SK-N-SH treated with all-trans-retinoic acid at 6 μM for 48 hours (cell line): ENCODE results near the gene LMAN1L.

Experiments used
- ATAC-seq: fragments of 200-7000 bp; cut with Tn5 transposase; 3 replicates; pipeline ENCODE4 v1.9.1; 2020; ENCODE audit warnings: mild to moderate bottlenecking, moderate library complexity
- ARNTL ChIP-seq: fragments of 450-650 bp; formaldehyde crosslinking; IDR thresholded peaks from 2 replicates; pipeline ENCODE4 v1.5.0; 2020; ENCODE audit warnings: low read depth, mild to moderate bottlenecking, moderate library complexity, borderline replicate concordance
- BACH2 ChIP-seq: fragments of 250-450 bp; sonication (Bioruptor Pico); IDR thresholded peaks from 2 replicates; pipeline ENCODE4 v1.9.0; 2021; ENCODE audit warnings: mild to moderate bottlenecking, borderline replicate concordance
- CSDC2 ChIP-seq: fragments of 250-450 bp; sonication (Bioruptor Pico); IDR thresholded peaks from 2 replicates; pipeline ENCODE4 v1.5.0; 2020; ENCODE audit warnings: mild to moderate bottlenecking, moderate library complexity
- ESRRG ChIP-seq: fragments of 250-450 bp; sonication (Bioruptor Pico); IDR thresholded peaks from 2 replicates; pipeline ENCODE4 v1.6.1; 2021; ENCODE audit warnings: mild to moderate bottlenecking
- GLIS3 ChIP-seq: fragments of 250-450 bp; sonication (Bioruptor Pico); IDR thresholded peaks from 2 replicates; pipeline ENCODE4 v1.5.0; 2020; ENCODE audit warnings: mild to moderate bottlenecking, moderate library complexity
- ISL1 ChIP-seq: fragments of 250-450 bp; sonication (Bioruptor Pico); IDR thresholded peaks from 2 replicates; pipeline ENCODE4 v2.1.2; 2022; ENCODE audit warnings: mild to moderate bottlenecking, moderate library complexity
- OSR1 ChIP-seq: fragments of 250-450 bp; sonication (Bioruptor Pico); IDR thresholded peaks from 2 replicates; pipeline ENCODE4 v1.8.0; 2022; ENCODE audit warnings: moderate library complexity, mild to moderate bottlenecking, inconsistent platforms
- POU6F1 ChIP-seq: fragments of 250-450 bp; sonication (Bioruptor Pico); IDR thresholded peaks from 2 replicates; pipeline ENCODE4 v1.8.0; 2021; ENCODE audit warnings: low read depth, mild to moderate bottlenecking, moderate library complexity, borderline replicate concordance
- PPARA ChIP-seq: fragments of 250-450 bp; sonication (Bioruptor Pico); IDR thresholded peaks from 2 replicates; pipeline ENCODE4 v1.5.0; 2020; ENCODE audit warnings: mild to moderate bottlenecking, borderline replicate concordance
- RARB ChIP-seq: fragments of 250-450 bp; sonication (Bioruptor Pico); IDR thresholded peaks from 2 replicates; pipeline ENCODE4 v1.8.0; 2021; ENCODE audit warnings: mild to moderate bottlenecking, moderate library complexity
- SNAI2 ChIP-seq: fragments of 250-450 bp; sonication (Bioruptor Pico); IDR thresholded peaks from 2 replicates; pipeline ENCODE4 v1.5.0; 2020; ENCODE audit warnings: mild to moderate bottlenecking, moderate library complexity
- TCF4 ChIP-seq: fragments of 250-450 bp; sonication (Bioruptor Pico); IDR thresholded peaks from 2 replicates; pipeline ENCODE4 v1.8.0; 2021; ENCODE audit warnings: mild to moderate bottlenecking, moderate library complexity, borderline replicate concordance
- TOX ChIP-seq: fragments of 250-450 bp; sonication (Bioruptor Pico); IDR thresholded peaks from 2 replicates; pipeline ENCODE4 v1.8.0; 2021; ENCODE audit warnings: mild to moderate bottlenecking, moderate library complexity, borderline replicate concordance
- TSHZ2 ChIP-seq: fragments of 250-450 bp; sonication (Bioruptor Pico); IDR thresholded peaks from 2 replicates; pipeline ENCODE4 v1.5.0; 2020; ENCODE audit warnings: mild to moderate bottlenecking, moderate library complexity
- ZC3H10 ChIP-seq: fragments of 250-450 bp; sonication (Bioruptor Pico); IDR thresholded peaks from 2 replicates; pipeline ENCODE4 v1.5.1; 2021; ENCODE audit warnings: mild to moderate bottlenecking, moderate library complexity
- ZFP3 ChIP-seq: fragments of 250-450 bp; sonication (Bioruptor Pico); IDR thresholded peaks from 2 replicates; pipeline ENCODE4 v1.5.0; 2020; ENCODE audit warnings: mild to moderate bottlenecking, moderate library complexity
- ZFP30 ChIP-seq: fragments of 450-650 bp; formaldehyde crosslinking; IDR thresholded peaks from 2 replicates; pipeline ENCODE4 v1.5.0; 2022; ENCODE audit warnings: mild to moderate bottlenecking, moderate library complexity
- ZNF565 ChIP-seq: fragments of 450-650 bp; formaldehyde crosslinking; conservative IDR thresholded peaks from 2 replicates; pipeline ENCODE4 v1.5.0; 2020; ENCODE audit warnings: low read depth, mild to moderate bottlenecking, moderate library complexity
- ZNF70 ChIP-seq: fragments of 450-650 bp; formaldehyde crosslinking; IDR thresholded peaks from 2 replicates; pipeline ENCODE4 v1.5.0; 2020; ENCODE audit warnings: mild to moderate bottlenecking, moderate library complexity
- ZNF8 ChIP-seq: fragments of 450-650 bp; formaldehyde crosslinking; IDR thresholded peaks from 2 replicates; pipeline ENCODE4 v1.5.0; 2020; ENCODE audit warnings: mild to moderate bottlenecking, moderate library complexity
- TF ChIP-seq, protein P1 (sequence below): fragments of 250-450 bp; sonication (Bioruptor Pico); IDR thresholded peaks from 2 replicates; pipeline ENCODE4 v1.5.1; 2021; ENCODE audit warnings: mild to moderate bottlenecking, moderate library complexity
- TF ChIP-seq, protein P2 (sequence below): fragments of 250-450 bp; sonication (Bioruptor Pico); IDR thresholded peaks from 2 replicates; pipeline ENCODE4 v1.8.0; 2020; ENCODE audit warnings: mild to moderate bottlenecking, moderate library complexity, borderline replicate concordance

Gene LMAN1L

GRCh38 chr15:74791667-74792066 lies 21.0 kb upstream of the LMAN1L start:
- ATAC-seq: no peak
- no peak for TF ChIP-seq BACH2 (CRISPR knock-in tag)
- no peak for TF ChIP-seq ISL1
- TF ChIP-seq ZNF8 (CRISPR knock-in tag): no peak
- TF ChIP-seq, protein P1, sequence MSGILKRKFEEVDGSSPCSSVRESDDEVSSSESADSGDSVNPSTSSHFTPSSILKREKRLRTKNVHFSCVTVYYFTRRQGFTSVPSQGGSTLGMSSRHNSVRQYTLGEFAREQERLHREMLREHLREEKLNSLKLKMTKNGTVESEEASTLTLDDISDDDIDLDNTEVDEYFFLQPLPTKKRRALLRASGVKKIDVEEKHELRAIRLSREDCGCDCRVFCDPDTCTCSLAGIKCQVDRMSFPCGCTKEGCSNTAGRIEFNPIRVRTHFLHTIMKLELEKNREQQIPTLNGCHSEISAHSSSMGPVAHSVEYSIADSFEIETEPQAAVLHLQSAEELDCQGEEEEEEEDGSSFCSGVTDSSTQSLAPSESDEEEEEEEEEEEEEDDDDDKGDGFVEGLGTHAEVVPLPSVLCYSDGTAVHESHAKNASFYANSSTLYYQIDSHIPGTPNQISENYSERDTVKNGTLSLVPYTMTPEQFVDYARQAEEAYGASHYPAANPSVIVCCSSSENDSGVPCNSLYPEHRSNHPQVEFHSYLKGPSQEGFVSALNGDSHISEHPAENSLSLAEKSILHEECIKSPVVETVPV (CRISPR knock-in tag): no peak
- TF ChIP-seq SNAI2: no peak
- no peak for TF ChIP-seq ZNF565 (CRISPR knock-in tag)
- TF ChIP-seq TCF4 (CRISPR knock-in tag): no peak
- no peak for TF ChIP-seq ZC3H10
- TF ChIP-seq ESRRG (CRISPR knock-in tag): no peak
- TF ChIP-seq PPARA (CRISPR knock-in tag): no peak
- no peak for TF ChIP-seq ZFP30
- no peak for TF ChIP-seq ARNTL (CRISPR knock-in tag)
- no peak for TF ChIP-seq OSR1 (CRISPR knock-in tag)
- TF ChIP-seq ZNF70 (CRISPR knock-in tag): no peak
- TF ChIP-seq ZFP3 (CRISPR knock-in tag): no peak
- no peak for TF ChIP-seq TOX (CRISPR knock-in tag)
- TF ChIP-seq RARB: no peak
- TF ChIP-seq CSDC2 (CRISPR knock-in tag): no peak
- no peak for TF ChIP-seq GLIS3 (CRISPR knock-in tag)
- TF ChIP-seq, protein P2, sequence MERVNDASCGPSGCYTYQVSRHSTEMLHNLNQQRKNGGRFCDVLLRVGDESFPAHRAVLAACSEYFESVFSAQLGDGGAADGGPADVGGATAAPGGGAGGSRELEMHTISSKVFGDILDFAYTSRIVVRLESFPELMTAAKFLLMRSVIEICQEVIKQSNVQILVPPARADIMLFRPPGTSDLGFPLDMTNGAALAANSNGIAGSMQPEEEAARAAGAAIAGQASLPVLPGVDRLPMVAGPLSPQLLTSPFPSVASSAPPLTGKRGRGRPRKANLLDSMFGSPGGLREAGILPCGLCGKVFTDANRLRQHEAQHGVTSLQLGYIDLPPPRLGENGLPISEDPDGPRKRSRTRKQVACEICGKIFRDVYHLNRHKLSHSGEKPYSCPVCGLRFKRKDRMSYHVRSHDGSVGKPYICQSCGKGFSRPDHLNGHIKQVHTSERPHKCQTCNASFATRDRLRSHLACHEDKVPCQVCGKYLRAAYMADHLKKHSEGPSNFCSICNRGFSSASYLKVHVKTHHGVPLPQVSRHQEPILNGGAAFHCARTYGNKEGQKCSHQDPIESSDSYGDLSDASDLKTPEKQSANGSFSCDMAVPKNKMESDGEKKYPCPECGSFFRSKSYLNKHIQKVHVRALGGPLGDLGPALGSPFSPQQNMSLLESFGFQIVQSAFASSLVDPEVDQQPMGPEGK (CRISPR knock-in tag): no peak
- TF ChIP-seq, all 23 proteins: peak for 0

GRCh38 chr15:74792227-74793016 lies 20.2 kb upstream of the LMAN1L start:
- TF ChIP-seq BACH2 (CRISPR knock-in tag) (no peak), ZNF8 (CRISPR knock-in tag) (no peak), TCF4 (CRISPR knock-in tag) (no peak), POU6F1 (CRISPR knock-in tag) (no peak), PPARA (CRISPR knock-in tag) (no peak), TSHZ2 (CRISPR knock-in tag) (no peak), ZC3H10 (no peak), ARNTL (CRISPR knock-in tag) (no peak), SNAI2 (no peak), ZNF565 (CRISPR knock-in tag) (no peak), TOX (CRISPR knock-in tag) (no peak), ZFP3 (CRISPR knock-in tag) (no peak), GLIS3 (CRISPR knock-in tag) (no peak), ISL1 (no peak)
- TF ChIP-seq, protein P1 (CRISPR knock-in tag): no peak
- TF ChIP-seq, all 23 proteins: peak for 0

More at GRCh38 chr15:74792227-74793016, 20.2 kb upstream of the LMAN1L start:
- ATAC-seq: no peak
